ENCODE measurements around the gene LACTB. TPM values are rescaled to one million over a fixed set of nuclear protein-coding genes. Genes with fewer than 3 reads are reported as not detected.

LACTB gene
- polyA plus RNA-seq, 1 donor from 2014 or later, result 24.3 TPM

GRCh38 chr15:63157891-63158431, 36.3 kb downstream of the LACTB start:
- no peaks in the 10 kb centered on the region for H3K36me3 ChIP-seq (ENCODE audit: insufficient read depth, low read length)
- peaks cover 33% of the 10 kb centered on the region for H3K79me2 ChIP-seq (replicated peaks; ENCODE audit: insufficient read depth, low read length)
- H2AFZ ChIP-seq (ENCODE audit: low read depth, low read length), result peak overlapping the region; percentile 56
- peak overlapping the region; percentile 80 for H3K9ac ChIP-seq (ENCODE audit: low read length)
- peaks cover 4% of the 10 kb centered on the region for H3F3A ChIP-seq (ENCODE audit: insufficient read depth, low read length, poor library complexity, severe bottlenecking)
- H3K9me3 ChIP-seq (ENCODE audit: low read length), result no peaks in the 10 kb centered on the region
- no peaks in the 10 kb centered on the region for H4K20me1 ChIP-seq (ENCODE audit: insufficient read depth)
- H3K4me3 ChIP-seq (ENCODE audit: low read length), result peak overlapping the region; percentile 99
- TF ChIP-seq POLR2AphosphoS5 (IDR thresholded peaks at IDR 0.05) (no peak), EP300 (conservative IDR thresholded peaks at IDR 0.05; ENCODE audit: poor library complexity, severe bottlenecking) (no peak), SMC3 (conservative IDR thresholded peaks at IDR 0.05; ENCODE audit: poor library complexity) (no peak), RAD21 (conservative IDR thresholded peaks at IDR 0.05) (no peak), REST (IDR thresholded peaks at IDR 0.05; ENCODE audit: borderline replicate concordance) (no peak), EZH2 (IDR thresholded peaks at IDR 0.05; ENCODE audit: borderline replicate concordance, insufficient read depth, low read length, poor library complexity, severe bottlenecking) (no peak), CTCF (IDR thresholded peaks at IDR 0.05; ENCODE audit: poor library complexity, severe bottlenecking) (no peak), TAF1 (IDR thresholded peaks at IDR 0.05; ENCODE audit: low read depth) (no peak), MXI1 (conservative IDR thresholded peaks at IDR 0.05; ENCODE audit: poor library complexity, severe bottlenecking) (no peak)
- H3K27me3 ChIP-seq (ENCODE audit: insufficient read depth, low read depth, low read length), result no peaks in the 10 kb centered on the region
- peak overlapping the region; percentile 65 for H3K4me2 ChIP-seq (ENCODE audit: low read length)
- peak overlapping the region; percentile 79 for H3K27ac ChIP-seq (ENCODE audit: low read length)
- no peaks in the 10 kb centered on the region for H3K9me2 ChIP-seq (ENCODE audit: insufficient read depth, low read length)

- H3K9me2 ChIP-seq (ENCODE audit: insufficient read depth, low read length), result no peaks in the 10 kb centered on the region
- H3K27me3 ChIP-seq (ENCODE audit: insufficient read depth, low read depth, low read length), result no peaks in the 10 kb centered on the region
- no peaks in the 10 kb centered on the region for H3K36me3 ChIP-seq (ENCODE audit: insufficient read depth, low read length)
- no peak overlapping the region for H3K4me2 ChIP-seq (ENCODE audit: low read length)
- peaks cover 13% of the 10 kb centered on the region for H3K79me2 ChIP-seq (replicated peaks; ENCODE audit: insufficient read depth, low read length)
- no peak overlapping the region for H3K4me3 ChIP-seq (ENCODE audit: low read length)
- H3K9me3 ChIP-seq (ENCODE audit: low read length), result no peaks in the 10 kb centered on the region
- no peaks in the 10 kb centered on the region for H4K20me1 ChIP-seq (ENCODE audit: insufficient read depth)
- H3K9ac ChIP-seq (ENCODE audit: low read length), result no peak overlapping the region
- no peak overlapping the region for H3K27ac ChIP-seq (ENCODE audit: low read length)
- no peak for TF ChIP-seq CTCF (IDR thresholded peaks at IDR 0.05; ENCODE audit: poor library complexity, severe bottlenecking)
- TF ChIP-seq EZH2 (IDR thresholded peaks at IDR 0.05; ENCODE audit: borderline replicate concordance, insufficient read depth, low read length, poor library complexity, severe bottlenecking), result no peak
- no peak for TF ChIP-seq TAF1 (IDR thresholded peaks at IDR 0.05; ENCODE audit: low read depth)
- TF ChIP-seq MXI1 (conservative IDR thresholded peaks at IDR 0.05; ENCODE audit: poor library complexity, severe bottlenecking), result no peak
- H2AFZ ChIP-seq (ENCODE audit: low read depth, low read length), result no peak overlapping the region
- peaks cover 4% of the 10 kb centered on the region for H3F3A ChIP-seq (ENCODE audit: insufficient read depth, low read length, poor library complexity, severe bottlenecking)
Observed at GRCh38 chr15:63160638-63161037, 39.0 kb downstream of the LACTB start.
